NT2/D1 (cell line): Measurements from ENCODE around the gene MITF.

Experiments used
- DNase-seq: peaks from one replicate; pipeline ENCODE4 v3.0.0-alpha.2; 2011; ENCODE audit warnings: low read depth, low spot score
- H3K27me3 ChIP-seq: 2 replicates; pipeline ENCODE4 v1.6.0; 2011; ENCODE audit warnings: mild to moderate bottlenecking; ENCODE audit not compliant: insufficient read length, insufficient read depth
- H3K36me3 ChIP-seq: 2 replicates; pipeline ENCODE4 v1.6.1; 2011; ENCODE audit warnings: mild to moderate bottlenecking, low read length, mixed read lengths; ENCODE audit not compliant: insufficient read depth, insufficient read length
- H3K4me1 ChIP-seq: 2 replicates; pipeline ENCODE4 v1.5.1; 2011; ENCODE audit not compliant: insufficient read depth, insufficient read length
- H3K4me3 ChIP-seq: 2 replicates; pipeline ENCODE4 v1.5.1; 2011; ENCODE audit warnings: low read depth; ENCODE audit not compliant: insufficient read length
- H3K9ac ChIP-seq: 2 replicates; pipeline ENCODE4 v1.6.0; 2011; ENCODE audit warnings: low read depth; ENCODE audit not compliant: insufficient read length
- H3K9me3 ChIP-seq: 2 replicates; pipeline ENCODE4 v1.5.1; 2011; ENCODE audit warnings: mild to moderate bottlenecking, low read length; ENCODE audit not compliant: insufficient read depth
- SUZ12 ChIP-seq: IDR thresholded peaks from 2 replicates; pipeline ENCODE4 v1.6.1; 2011; ENCODE audit not compliant: insufficient read length, insufficient read depth; ENCODE audit errors: extremely low read depth
- YY1 ChIP-seq: IDR thresholded peaks from 2 replicates; pipeline ENCODE4 v1.6.1; 2011; ENCODE audit not compliant: insufficient read length, insufficient read depth
- ZNF274 ChIP-seq: IDR thresholded peaks from 2 replicates; pipeline ENCODE4 v1.6.1; 2011; ENCODE audit warnings: mild to moderate bottlenecking, low read depth, low read length

The MITF gene

GRCh38 chr3:69755795-69756194 is 16.5 kb downstream of the MITF start:
- no peaks in the 10 kb centered on the region for H3K36me3 ChIP-seq
- H3K27me3 ChIP-seq, result no peaks in the 10 kb centered on the region
- DNase-seq, result no peak
- no peak overlapping the region for H3K9ac ChIP-seq
- H3K9me3 ChIP-seq, result peaks cover 21% of the 10 kb centered on the region; the same call in 1 of the 2 replicates
- H3K4me1 ChIP-seq, result no peaks in the 10 kb centered on the region
- no peak for TF ChIP-seq ZNF274
- no peak for TF ChIP-seq YY1
- TF ChIP-seq SUZ12, result no peak
- H3K4me3 ChIP-seq, result no peak overlapping the region

- Histone ChIP-seq H3K36me3 (no peaks in the 10 kb centered on the region), H3K4me1 (no peaks in the 10 kb centered on the region), H3K27me3 (no peaks in the 10 kb centered on the region), H3K9ac (no peak overlapping the region), H3K4me3 (no peak overlapping the region), H3K9me3 (no peaks in the 10 kb centered on the region)
- no peak for DNase-seq
- no peak for TF ChIP-seq YY1
- no peak for TF ChIP-seq SUZ12
- TF ChIP-seq ZNF274, result no peak
These were observed 22.9 kb downstream of the MITF start for GRCh38 chr3:69761896-69762767.

GRCh38 chr3:69762768-69763229 is 23.5 kb downstream of the MITF start:
- Histone ChIP-seq H3K4me3 (no peak overlapping the region), H3K9me3 (no peaks in the 10 kb centered on the region), H3K27me3 (no peaks in the 10 kb centered on the region), H3K4me1 (no peaks in the 10 kb centered on the region), H3K36me3 (no peaks in the 10 kb centered on the region), H3K9ac (no peak overlapping the region)
- no peak for TF ChIP-seq ZNF274
- TF ChIP-seq SUZ12, result no peak
- no peak for TF ChIP-seq YY1
- DNase-seq, result no peak

- Histone ChIP-seq H3K9me3 (no peaks in the 10 kb centered on the region), H3K27me3 (no peaks in the 10 kb centered on the region), H3K4me3 (no peak overlapping the region), H3K4me1 (no peaks in the 10 kb centered on the region), H3K36me3 (no peaks in the 10 kb centered on the region), H3K9ac (no peak overlapping the region)
- no peak for DNase-seq
- TF ChIP-seq YY1, result no peak
- no peak for TF ChIP-seq ZNF274
- TF ChIP-seq SUZ12, result no peak
These were observed 24.2 kb downstream of the MITF start for GRCh38 chr3:69763458-69763857.

GRCh38 chr3:69764121-69764741 is 25.0 kb downstream of the MITF start:
- no peaks in the 10 kb centered on the region for H3K9me3 ChIP-seq
- H3K36me3 ChIP-seq, result no peaks in the 10 kb centered on the region
- H3K9ac ChIP-seq, result no peak overlapping the region
- TF ChIP-seq SUZ12 (no peak), ZNF274 (no peak), YY1 (no peak)
- no peaks in the 10 kb centered on the region for H3K4me1 ChIP-seq
- H3K27me3 ChIP-seq, result no peaks in the 10 kb centered on the region
- no peak for DNase-seq
- H3K4me3 ChIP-seq, result no peak overlapping the region

- Histone ChIP-seq H3K36me3 (no peaks in the 10 kb centered on the region), H3K4me1 (no peaks in the 10 kb centered on the region), H3K4me3 (no peak overlapping the region), H3K9me3 (no peaks in the 10 kb centered on the region), H3K9ac (no peak overlapping the region), H3K27me3 (no peaks in the 10 kb centered on the region)
- no peak for TF ChIP-seq SUZ12
- no peak for TF ChIP-seq YY1
- TF ChIP-seq ZNF274, result no peak
- no peak for DNase-seq
These were observed 25.6 kb downstream of the MITF start for GRCh38 chr3:69764861-69765260.

GRCh38 chr3:69766638-69767037 is 27.4 kb downstream of the MITF start:
- Histone ChIP-seq H3K9ac (no peak overlapping the region), H3K4me1 (no peaks in the 10 kb centered on the region), H3K9me3 (no peaks in the 10 kb centered on the region), H3K4me3 (no peak overlapping the region), H3K36me3 (no peaks in the 10 kb centered on the region), H3K27me3 (no peaks in the 10 kb centered on the region)
- TF ChIP-seq SUZ12, result no peak
- TF ChIP-seq YY1, result no peak
- TF ChIP-seq ZNF274, result no peak
- DNase-seq, result no peak
